IMR-90 (cell line): ENCODE measurements around the gene TOMM7.

Experiments used
- BHLHE40 ChIP-seq: fragments of 150-350 bp; IDR thresholded peaks from 2 replicates; pipeline ENCODE4 v1.6.1; 2016; ENCODE audit warnings: mild to moderate bottlenecking, low read depth, low read length
- CEBPB ChIP-seq: IDR thresholded peaks from 2 replicates; pipeline ENCODE4 v1.6.1; 2012; ENCODE audit warnings: low read depth, low read length, improper control_type of control experiment
- CTCF ChIP-seq: conservative IDR thresholded peaks from 2 replicates; pipeline ENCODE4 v1.5.1; 2012; ENCODE audit warnings: mild to moderate bottlenecking, low read depth, low read length, improper control_type of control experiment
- MAFK ChIP-seq: IDR thresholded peaks from 2 replicates; pipeline ENCODE4 v1.6.1; 2012; ENCODE audit warnings: low read depth, low read length, improper control_type of control experiment
- MXI1 ChIP-seq: IDR thresholded peaks from 2 replicates; pipeline ENCODE4 v1.6.1; 2012; ENCODE audit warnings: low read depth, mild to moderate bottlenecking, low read length, moderate library complexity, borderline replicate concordance
- NFE2L2 ChIP-seq: fragments of 150-350 bp; IDR thresholded peaks from 2 replicates; pipeline ENCODE4 v1.6.1; 2016; ENCODE audit warnings: low read depth, mild to moderate bottlenecking, low read length
- POLR2A ChIP-seq: IDR thresholded peaks from 2 replicates; pipeline ENCODE4 v1.6.1; 2012; ENCODE audit warnings: mild to moderate bottlenecking, low read depth, low read length
- RAD21 ChIP-seq: IDR thresholded peaks from 2 replicates; pipeline ENCODE4 v1.6.1; 2012; ENCODE audit warnings: low read length, improper control_type of control experiment
- RCOR1 ChIP-seq: IDR thresholded peaks from 2 replicates; pipeline ENCODE4 v1.6.1; 2012; ENCODE audit warnings: mild to moderate bottlenecking, low read length, improper control_type of control experiment; ENCODE audit not compliant: insufficient replicate concordance
- RFX5 ChIP-seq: IDR thresholded peaks from 2 replicates; pipeline ENCODE4 v1.8.0; 2012; ENCODE audit warnings: low read depth, mild to moderate bottlenecking, low read length, moderate library complexity
- SMC3 ChIP-seq: fragments of 150-350 bp; IDR thresholded peaks from 2 replicates; pipeline ENCODE4 v1.6.1; 2016; ENCODE audit warnings: low read depth, mild to moderate bottlenecking, antibody characterized with exemption, low read length, moderate library complexity
- USF2 ChIP-seq: fragments of 150-350 bp; IDR thresholded peaks from 2 replicates; pipeline ENCODE4 v1.6.1; 2017; ENCODE audit warnings: mild to moderate bottlenecking, antibody characterized with exemption, low read length, low read depth

- no peak for TF ChIP-seq CEBPB
- TF ChIP-seq CTCF = no peak
- TF ChIP-seq POLR2A = no peak
- no peak for TF ChIP-seq MAFK
- no peak for TF ChIP-seq MXI1
- TF ChIP-seq SMC3 = no peak
- TF ChIP-seq NFE2L2 = no peak
- TF ChIP-seq BHLHE40 = no peak
- TF ChIP-seq USF2 = no peak
- no peak for TF ChIP-seq RAD21
- no peak for TF ChIP-seq RCOR1
- TF ChIP-seq RFX5 = no peak
Measured at GRCh38 chr7:22871661-22872060, 49.0 kb upstream of the TOMM7 start.
